Thoracic aorta (tissue), 2 donors: ENCODE data around the gene TMEM44. TPM values are rescaled to one million over a fixed set of nuclear protein-coding genes. Genes with fewer than 3 reads are reported as not detected.
A peak's percentile ranks its signal among the peaks of the same experiment; 100 is the strongest.
"Not testable (repeated sequence)": the region's sequence is repeated elsewhere in the genome, so short reads cannot be mapped to it uniquely, and the experiment has no call there.

Source experiments
- ATAC-seq: fragments of 150-250 bp; one replicate; pipeline ENCODE4 v1.8.0; 2017; ENCODE audit warnings: low read depth; ENCODE audit not compliant: insufficient number of reproducible peaks, low FRiP score
- DNase-seq: peaks from one replicate; pipeline ENCODE4 v3.0.0-alpha.2; 2020; ENCODE audit warnings: low spot score
- H3K27ac ChIP-seq, 2 donors: fragments of 200-600 bp; sonication (generic); 1 replicate in 1 of 2; 2 replicates in 1 of 2; pipeline ENCODE4 v1.5.1; 2016; ENCODE audit warnings: mild to moderate bottlenecking in 2 of 2, moderate library complexity in 2 of 2
- H3K27me3 ChIP-seq: fragments of 200-600 bp; sonication (generic); replicated peaks from 2 replicates; pipeline ENCODE4 v1.6.0; 2016; ENCODE audit warnings: mild to moderate bottlenecking; ENCODE audit not compliant: insufficient read depth
- H3K36me3 ChIP-seq: fragments of 200-600 bp; sonication (generic); one replicate; pipeline ENCODE4 v1.5.1; 2016
- H3K4me1 ChIP-seq, 2 donors: fragments of 200-600 bp; sonication (generic); 1 replicate in 1 of 2; 2 replicates in 1 of 2; pipeline versions ENCODE4 v1.5.1 to v1.6.0; 2016; ENCODE audit warnings: low read depth in 2 of 2, mild to moderate bottlenecking in 1 of 2; ENCODE audit not compliant: control insufficient read depth in 1 of 2
- H3K4me3 ChIP-seq: fragments of 200-600 bp; sonication (generic); 2 replicates; pipeline ENCODE4 v1.5.1; 2016; ENCODE audit warnings: mild to moderate bottlenecking
- H3K9me3 ChIP-seq: fragments of 200-600 bp; sonication (generic); 2 replicates; pipeline ENCODE4 v1.5.1; 2016
- total RNA-seq, 2 donors: library from RNA; depleted of rRNA; stranded (reverse); fragments of >200 nt; gene quantifications; one replicate each; pipeline versions ENCODE4 v1.1.0 to v1.2.3, GENCODE V29; 2016
- TF ChIP-seq, protein P1 (sequence below): fragments of 200-600 bp; sonication (generic); IDR thresholded peaks from one replicate; pipeline ENCODE4 v1.5.1; 2019; ENCODE audit warnings: antibody characterized with exemption

Gene TMEM44
- total RNA-seq, 2 donors from 2014 or later, result 11.0 to 11.5 TPM

DNA sequence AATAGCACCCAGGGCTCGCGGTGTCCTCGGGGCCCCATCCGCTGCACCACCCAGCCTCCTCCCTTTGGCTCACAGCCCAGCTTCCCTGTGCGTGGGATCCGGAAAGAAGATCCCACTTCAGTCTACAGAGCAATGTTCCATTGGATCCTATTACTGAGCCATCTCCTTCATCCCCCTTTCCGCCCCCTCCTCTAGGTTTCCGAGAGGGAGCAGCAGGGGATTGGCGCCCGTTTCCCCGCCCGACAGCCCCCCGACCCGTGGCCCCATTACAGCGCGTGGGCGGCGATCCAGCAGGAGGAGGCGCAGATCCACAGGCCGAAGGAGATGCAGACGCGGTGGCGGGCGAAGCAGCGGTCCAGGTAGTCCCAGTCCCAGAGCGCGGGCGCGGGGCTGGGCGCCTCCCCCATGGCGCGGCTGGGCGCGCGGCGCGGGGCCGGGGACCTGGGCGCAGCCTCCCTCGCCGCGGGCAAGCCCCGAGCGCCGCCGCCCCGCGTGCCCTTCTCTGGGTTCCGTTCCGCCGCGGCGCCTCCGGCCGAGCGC is 340 bp downstream of the TMEM44 start:
- DNase-seq, result no peak
- ATAC-seq, result peak; percentile 4
- peak overlapping the region in 1 of 2 donors; percentile 34 for H3K27ac ChIP-seq
- TF ChIP-seq, protein P1, sequence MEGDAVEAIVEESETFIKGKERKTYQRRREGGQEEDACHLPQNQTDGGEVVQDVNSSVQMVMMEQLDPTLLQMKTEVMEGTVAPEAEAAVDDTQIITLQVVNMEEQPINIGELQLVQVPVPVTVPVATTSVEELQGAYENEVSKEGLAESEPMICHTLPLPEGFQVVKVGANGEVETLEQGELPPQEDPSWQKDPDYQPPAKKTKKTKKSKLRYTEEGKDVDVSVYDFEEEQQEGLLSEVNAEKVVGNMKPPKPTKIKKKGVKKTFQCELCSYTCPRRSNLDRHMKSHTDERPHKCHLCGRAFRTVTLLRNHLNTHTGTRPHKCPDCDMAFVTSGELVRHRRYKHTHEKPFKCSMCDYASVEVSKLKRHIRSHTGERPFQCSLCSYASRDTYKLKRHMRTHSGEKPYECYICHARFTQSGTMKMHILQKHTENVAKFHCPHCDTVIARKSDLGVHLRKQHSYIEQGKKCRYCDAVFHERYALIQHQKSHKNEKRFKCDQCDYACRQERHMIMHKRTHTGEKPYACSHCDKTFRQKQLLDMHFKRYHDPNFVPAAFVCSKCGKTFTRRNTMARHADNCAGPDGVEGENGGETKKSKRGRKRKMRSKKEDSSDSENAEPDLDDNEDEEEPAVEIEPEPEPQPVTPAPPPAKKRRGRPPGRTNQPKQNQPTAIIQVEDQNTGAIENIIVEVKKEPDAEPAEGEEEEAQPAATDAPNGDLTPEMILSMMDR, result no peak
- H3K4me3 ChIP-seq, result peak overlapping the region; percentile 83
- H3K36me3 ChIP-seq, result no peaks in the 10 kb centered on the region
- peaks cover 0 to 3% of the 10 kb centered on the region in 2 donors for H3K4me1 ChIP-seq
- H3K27me3 ChIP-seq, result no peaks in the 10 kb centered on the region
- H3K9me3 ChIP-seq, result no peaks in the 10 kb centered on the region

DNA sequence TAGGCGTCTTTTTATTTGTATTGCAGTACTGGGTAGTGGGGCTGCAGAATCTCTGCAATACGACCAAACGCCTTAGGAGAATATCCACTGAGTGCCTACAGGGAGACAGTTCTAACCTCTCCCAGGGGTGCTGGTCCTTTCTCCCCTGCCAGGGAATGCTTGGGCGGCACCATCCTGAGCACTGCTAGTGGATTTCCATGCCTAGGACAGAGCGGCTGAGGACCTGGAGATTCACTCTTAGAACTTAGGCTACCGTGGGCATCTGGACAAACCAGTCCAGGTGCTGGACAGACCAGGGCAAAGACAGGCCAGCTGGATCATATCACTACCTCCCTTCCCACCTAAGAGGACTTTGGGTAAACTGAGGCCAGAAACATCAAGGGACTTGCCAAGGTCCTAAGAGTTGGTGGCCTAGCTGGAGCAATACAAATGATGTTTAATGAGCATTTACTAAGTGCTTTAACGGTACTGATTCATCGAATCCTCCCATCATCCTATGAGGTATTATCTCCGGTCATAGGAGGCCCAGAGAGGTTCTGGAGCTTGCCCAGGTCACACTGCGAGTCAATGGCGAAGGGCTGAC is 902 bp downstream of the TMEM44 start:
- Histone ChIP-seq H3K4me3 (peak overlapping the region; percentile 83), H3K36me3 (no peaks in the 10 kb centered on the region), H3K9me3 (no peaks in the 10 kb centered on the region), H3K27me3 (no peaks in the 10 kb centered on the region), H3K4me1 (peaks cover 0 to 3% of the 10 kb centered on the region in 2 donors), H3K27ac (no peak overlapping the region)
- TF ChIP-seq, protein P1, result no peak
- ATAC-seq, result no peak
- no peak for DNase-seq

DNA sequence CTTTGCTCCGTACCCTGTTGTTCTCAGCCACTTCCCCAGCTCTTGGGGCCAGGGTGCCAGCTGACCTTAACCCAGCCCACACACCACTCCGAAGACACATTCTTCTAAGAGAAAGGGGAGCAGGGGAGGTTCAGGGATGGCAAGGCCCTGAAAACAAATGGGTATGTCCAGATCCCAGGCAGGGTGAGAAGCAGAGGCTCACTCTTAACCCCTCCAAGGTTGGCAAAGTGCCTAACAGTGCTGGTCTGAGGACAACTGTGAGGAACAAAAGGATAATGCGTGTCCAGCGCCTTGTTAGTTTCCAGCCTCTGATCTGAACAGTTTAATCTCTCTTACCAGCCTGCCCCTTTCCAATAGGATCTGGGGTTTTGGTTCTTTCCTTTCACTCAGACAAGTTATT is 1.5 kb downstream of the TMEM44 start:
- Histone ChIP-seq H3K4me1 (peaks cover 0 to 3% of the 10 kb centered on the region in 2 donors), H3K36me3 (no peaks in the 10 kb centered on the region), H3K27me3 (no peaks in the 10 kb centered on the region), H3K4me3 (no peak overlapping the region), H3K27ac (no peak overlapping the region), H3K9me3 (no peaks in the 10 kb centered on the region)
- no peak for DNase-seq
- TF ChIP-seq, protein P1, result no peak
- no peak for ATAC-seq

DNA sequence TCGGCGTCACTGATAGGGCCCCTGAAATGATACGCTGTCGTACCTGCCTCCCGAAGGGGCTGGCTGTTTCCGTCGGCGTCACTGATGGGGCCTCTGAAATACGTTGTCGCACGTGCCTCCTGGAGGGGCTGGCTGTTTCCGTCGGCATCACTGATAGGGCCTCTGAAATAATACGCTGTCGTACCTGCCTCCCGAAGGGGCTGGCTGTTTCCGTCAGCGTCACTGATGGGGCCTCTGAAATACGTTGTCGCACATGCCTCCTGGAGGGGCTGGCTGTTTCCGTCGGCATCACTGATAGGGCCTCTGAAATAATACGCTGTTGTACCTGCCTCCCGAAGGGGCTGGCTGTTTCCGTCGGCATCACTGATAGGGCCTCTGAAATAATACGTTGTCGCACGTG is 2.5 kb downstream of the TMEM44 start:
- not testable (repeated sequence) for H3K27me3 ChIP-seq, H3K4me1 ChIP-seq, H3K9me3 ChIP-seq, H3K27ac ChIP-seq, H3K36me3 ChIP-seq, H3K4me3 ChIP-seq, ATAC-seq, DNase-seq

DNA sequence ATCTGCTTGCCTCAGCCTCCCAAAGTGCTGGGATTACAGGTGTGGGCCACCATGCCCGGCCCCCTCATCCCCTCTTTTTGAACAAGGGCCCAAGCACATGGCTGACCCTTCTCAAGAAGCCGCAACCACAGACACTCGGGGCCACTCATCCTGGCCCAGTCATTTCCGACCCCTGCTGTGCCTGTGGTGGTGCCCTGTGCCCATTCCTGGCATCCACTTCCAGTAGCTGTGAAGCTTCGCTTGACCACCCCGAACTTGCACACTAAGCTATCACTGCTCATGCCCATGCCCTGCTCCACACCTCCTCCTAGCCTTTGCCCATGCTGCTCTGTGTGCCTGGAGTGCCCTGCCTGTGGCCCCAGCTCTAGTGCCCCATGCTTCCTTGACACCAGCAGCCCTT is 8.3 kb downstream of the TMEM44 start:
- no peak for DNase-seq
- Histone ChIP-seq H3K27me3 (no peaks in the 10 kb centered on the region), H3K9me3 (no peaks in the 10 kb centered on the region), H3K27ac (no peak overlapping the region), H3K4me3 (no peak overlapping the region), H3K4me1 (no peaks in the 10 kb centered on the region), H3K36me3 (no peaks in the 10 kb centered on the region)
- TF ChIP-seq, protein P1, result no peak
- ATAC-seq, result no peak
